GM19239 (cell line): ENCODE results near the gene FCN3.
A peak's percentile ranks its signal among the peaks of the same experiment; 100 is the strongest.
"Not testable (repeated sequence)": the region's sequence is repeated elsewhere in the genome, so short reads cannot be mapped to it uniquely, and the experiment has no call there.

Experiments
- DNase-seq: peaks from one replicate; pipeline ENCODE4 v3.0.0; 2011; ENCODE audit warnings: low spot score; ENCODE audit not compliant: insufficient read length
- FAIRE-seq: peaks from 2 replicates; lab custom pipeline; 2011; peaks lifted over from hg19 to GRCh38; lab: Jason Lieb, UNC

FCN3 gene

DNA sequence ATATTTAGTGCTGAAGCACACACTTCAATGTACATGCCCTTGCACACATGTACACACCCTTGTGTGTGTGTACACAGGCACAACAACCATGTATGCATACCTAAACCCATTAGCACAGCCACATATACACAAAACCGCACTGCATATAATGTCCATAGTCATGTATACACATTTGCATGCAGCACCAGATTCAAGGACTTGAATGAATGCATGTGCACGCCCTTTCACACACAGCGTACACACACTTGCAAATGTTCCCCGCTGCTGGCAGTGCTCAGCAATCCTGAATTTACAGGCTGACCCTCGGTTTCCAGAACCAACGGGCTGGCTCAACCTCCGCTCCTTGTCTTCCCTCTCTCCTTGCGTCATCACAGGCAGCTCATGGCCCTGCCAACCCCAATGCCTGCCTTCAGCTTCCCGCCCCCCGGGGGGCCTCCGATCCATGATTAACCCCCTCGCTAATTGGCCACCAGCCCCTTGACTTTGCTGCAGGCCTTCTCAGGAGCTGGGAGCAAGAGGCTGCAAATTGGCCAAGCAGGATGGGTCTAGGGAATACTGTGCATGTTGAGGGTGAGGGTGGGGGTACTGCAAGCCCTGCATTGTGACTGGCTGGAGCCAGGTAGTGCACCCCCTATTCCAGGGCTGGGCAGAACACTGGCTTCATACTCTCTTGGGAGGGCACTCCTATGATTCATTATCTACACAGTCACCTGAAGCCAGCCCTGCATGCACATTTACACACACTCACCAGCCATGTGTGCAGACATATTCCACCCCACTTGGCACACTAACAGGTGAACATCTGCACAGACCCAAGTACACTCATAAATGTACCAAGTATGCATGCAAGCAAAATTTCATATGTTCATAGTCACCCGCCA lies 25.7 kb upstream of the FCN3 start:
- no peak for DNase-seq
- no peak for FAIRE-seq

DNA sequence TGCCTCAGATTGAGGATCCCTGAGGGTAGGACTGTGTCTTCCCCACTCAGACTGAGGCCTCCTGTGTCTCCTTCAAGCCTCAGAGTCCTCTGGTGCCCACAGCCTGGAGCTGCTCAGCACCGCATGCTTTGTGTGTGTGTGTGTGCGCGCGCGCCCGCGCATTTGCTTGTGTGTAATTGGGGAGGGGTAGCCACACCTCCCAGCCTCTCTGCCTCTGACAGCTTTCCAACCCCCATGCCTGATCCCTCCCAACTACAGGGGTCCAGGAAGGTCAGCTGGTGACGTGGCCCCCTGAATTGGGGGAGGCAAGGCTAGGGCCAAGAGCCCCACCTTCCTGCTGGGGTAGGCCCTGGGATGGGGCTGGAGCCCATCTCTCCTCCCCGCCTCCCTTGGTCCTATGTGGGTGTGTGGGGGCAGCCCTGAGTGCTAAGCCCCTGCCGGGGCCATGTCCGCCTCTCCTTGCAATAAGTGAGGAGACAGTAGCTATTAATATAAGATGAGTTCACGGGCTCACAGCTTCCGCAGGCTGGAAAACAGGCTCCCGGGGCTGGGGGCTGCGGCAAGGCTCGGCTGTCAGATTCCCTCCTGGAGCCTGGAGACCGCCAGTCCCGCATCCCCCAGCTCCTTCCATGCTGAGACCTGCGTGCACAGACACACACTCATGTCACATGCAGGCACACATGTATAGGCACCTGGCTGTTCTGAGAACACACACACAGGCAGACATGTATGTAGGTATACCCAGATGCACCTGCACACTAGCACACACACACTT lies 24.8 kb upstream of the FCN3 start:
- FAIRE-seq (no peak), DNase-seq (no peak)

DNA sequence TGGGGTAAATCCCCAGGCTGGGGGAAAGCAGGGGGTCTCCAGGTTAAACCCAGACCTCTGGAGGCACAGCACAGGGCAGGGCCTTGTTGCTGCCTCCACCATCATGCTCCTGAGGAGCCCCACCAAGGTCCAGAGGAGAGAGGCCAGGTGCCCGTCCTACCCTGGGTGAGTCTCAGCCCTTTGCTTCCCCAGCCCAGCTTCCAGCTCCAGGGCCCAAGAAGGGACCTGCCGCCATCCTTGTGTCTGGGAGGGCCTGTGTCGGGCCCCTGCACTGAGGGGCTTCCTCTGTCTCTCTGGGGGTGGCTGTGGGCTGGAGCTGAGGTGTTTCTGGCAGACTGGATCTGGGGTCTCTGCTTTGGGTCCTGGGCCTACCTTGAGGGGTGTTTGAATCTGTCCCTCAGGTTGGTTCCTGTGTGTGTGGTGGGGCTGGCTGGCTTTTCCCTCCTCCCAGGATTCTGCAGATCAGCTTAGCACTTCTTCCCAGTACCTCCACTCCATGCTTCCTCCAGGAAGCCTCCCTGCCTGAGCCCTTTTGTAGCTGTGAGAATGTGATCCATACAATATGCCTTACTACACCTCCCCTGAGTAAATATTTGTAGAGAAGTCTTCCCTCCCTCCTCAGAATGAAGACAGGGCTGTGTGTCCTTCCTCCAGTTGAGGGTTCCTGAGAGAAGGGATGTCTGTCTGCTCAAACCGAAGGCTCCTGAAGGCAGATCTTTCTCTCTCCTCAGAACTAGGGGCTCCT lies 24.0 kb upstream of the FCN3 start:
- no peak for DNase-seq
- FAIRE-seq = no peak

- no peak for DNase-seq
- no peak for FAIRE-seq
Observed at GRCh38 chr1:27397749-27398148, 23.1 kb upstream of the FCN3 start.

DNA sequence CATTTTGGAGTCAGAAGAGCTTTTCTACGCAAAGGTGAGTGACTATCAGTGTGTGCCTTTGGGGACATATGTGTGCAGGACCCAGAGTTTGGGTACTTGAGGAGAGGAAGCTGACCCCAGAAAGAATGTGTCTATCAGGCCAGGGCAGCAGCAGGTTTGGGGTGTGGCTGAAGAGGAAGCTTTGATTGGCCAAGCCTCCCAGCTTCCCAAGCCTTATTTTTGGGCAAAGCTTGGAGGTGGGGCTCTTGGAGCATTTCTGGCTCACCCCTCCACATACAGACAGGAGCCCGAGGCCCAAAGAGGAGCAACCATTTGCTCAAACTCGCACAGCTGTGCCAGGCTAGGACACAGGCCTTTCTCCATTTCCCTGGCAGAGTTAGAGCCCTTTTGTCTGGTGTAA lies 22.5 kb upstream of the FCN3 start:
- DNase-seq (no peak), FAIRE-seq (no peak)

DNA sequence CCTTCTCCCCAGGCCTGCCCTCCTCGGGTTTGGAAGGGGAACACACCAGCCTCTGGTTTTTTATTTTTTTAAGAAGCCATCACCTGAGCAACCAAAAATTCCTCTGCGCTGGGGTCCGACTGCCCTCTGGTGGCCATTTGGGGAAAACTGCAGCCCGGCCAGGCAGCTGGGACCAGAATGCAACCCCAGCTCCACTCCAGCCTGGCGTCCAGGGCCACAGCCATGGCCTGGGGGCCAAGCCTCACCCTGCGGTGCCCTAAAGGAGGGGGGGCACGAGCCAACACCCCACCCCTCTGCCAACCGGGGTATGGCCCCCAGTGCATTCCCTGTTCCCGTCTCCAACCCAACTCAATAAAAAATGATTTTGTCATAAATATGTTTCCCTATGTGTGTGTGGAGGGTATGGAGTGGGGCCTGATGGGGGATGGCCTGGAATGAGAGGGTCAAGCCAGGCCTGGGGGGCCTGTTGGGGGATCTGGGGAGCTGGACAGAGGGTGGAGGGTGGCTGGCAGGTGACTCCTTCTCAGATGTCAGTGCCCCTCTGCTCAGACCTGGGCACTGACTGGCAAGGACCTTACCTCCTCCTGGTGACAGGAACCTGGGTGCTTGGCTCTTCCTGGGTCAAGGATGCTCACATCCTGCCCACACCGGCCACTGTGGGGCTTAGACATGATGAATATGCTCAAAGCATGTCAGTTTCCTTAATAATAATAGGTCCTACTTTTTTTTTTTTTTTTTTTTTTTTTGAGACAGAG lies 21.0 kb upstream of the FCN3 start:
- FAIRE-seq = peak; percentile 73
- peak; percentile 90 for DNase-seq

DNA sequence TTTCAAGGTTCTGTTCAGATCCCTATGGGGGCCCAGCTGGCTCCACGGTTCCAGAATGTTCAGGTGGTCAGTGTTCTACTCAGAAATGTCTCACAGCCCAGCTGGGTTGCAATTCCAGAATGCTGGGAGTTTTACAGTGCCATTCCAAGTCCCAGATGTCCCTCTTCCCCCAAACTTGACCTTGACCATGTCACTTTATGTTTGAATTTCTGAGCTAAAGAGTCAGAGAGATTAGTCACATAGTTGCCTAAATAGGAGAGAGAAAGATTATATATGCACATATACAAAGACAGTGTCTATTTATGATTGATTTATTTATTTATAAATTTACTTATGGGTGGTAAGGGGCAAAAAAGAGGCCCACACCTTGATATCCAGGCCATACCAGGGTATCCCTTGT lies 20.3 kb upstream of the FCN3 start:
- FAIRE-seq = no peak
- no peak for DNase-seq

DNA sequence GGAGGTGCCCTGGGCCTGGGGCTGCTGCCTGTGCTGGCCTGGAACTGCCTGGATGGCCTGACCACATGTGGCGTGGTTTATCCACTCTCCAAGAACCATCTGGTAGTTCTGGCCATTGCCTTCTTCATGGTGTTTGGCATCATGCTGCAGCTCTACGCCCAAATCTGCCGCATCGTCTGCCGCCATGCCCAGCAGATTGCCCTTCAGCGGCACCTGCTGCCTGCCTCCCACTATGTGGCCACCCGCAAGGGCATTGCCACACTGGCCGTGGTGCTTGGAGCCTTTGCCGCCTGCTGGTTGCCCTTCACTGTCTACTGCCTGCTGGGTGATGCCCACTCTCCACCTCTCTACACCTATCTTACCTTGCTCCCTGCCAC lies 19.6 kb upstream of the FCN3 start:
- no peak for FAIRE-seq
- DNase-seq = no peak

DNA sequence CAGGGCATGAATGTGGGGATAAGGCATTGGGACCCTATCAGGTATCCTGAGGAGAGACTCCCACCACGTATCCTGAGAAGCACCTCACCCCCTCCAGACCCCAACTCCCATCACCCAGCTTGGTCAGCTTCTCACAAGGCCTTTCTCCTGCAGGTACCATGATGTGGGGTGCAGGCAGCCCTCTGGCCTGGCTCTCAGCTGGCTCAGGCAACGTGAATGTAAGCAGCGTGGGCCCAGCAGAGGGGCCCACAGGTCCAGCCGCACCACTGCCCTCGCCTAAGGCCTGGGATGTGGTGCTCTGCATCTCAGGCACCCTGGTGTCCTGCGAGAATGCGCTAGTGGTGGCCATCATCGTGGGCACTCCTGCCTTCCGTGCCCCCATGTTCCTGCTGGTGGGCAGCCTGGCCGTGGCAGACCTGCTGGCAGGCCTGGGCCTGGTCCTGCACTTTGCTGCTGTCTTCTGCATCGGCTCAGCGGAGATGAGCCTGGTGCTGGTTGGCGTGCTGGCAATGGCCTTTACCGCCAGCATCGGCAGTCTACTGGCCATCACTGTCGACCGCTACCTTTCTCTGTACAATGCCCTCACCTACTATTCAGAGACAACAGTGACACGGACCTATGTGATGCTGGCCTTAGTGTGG lies 19.1 kb upstream of the FCN3 start:
- FAIRE-seq = no peak
- DNase-seq = no peak

DNA sequence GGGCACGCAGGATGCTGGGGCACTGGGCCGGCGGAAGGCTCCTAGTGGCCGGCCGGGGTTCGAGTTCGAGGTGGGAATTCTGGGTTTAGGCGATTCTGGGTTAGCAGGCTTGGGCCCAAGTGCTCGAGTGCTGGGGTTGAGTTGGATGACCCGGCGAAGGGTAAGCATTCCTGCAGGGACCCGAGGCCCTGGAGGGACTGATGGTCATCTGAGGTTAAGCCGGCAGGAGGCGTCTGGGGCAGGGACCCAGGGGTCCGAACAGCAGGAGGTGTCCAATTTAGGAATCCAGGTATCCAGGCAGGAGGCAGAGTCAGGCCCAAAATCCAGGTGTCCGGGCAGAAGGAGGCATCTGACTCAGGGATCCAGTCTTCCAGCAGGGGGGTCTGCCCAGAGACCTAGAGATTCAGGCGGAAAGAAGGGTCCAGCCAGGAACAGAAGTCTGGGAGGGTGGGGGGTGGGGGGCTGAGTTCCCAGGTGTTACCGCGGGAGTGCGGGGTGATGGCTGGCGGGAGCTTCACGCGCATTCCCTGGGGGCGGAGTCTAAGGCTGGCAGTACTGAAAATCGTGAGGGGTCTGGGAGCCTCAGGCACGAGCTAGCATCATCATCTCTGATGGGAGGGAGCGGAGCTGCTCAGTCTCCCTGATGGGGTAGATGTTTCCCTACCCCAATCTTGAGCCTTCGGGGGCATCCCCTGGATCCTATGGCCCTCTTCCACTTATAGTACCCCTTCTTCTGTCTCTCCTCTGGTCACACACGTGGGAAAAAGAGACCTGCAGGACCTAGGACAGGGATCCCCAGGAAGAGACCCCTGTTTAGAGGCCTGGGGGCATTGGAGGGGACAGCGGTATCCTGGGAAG lies 18.4 kb upstream of the FCN3 start:
- DNase-seq (no peak), FAIRE-seq (no peak)

DNA sequence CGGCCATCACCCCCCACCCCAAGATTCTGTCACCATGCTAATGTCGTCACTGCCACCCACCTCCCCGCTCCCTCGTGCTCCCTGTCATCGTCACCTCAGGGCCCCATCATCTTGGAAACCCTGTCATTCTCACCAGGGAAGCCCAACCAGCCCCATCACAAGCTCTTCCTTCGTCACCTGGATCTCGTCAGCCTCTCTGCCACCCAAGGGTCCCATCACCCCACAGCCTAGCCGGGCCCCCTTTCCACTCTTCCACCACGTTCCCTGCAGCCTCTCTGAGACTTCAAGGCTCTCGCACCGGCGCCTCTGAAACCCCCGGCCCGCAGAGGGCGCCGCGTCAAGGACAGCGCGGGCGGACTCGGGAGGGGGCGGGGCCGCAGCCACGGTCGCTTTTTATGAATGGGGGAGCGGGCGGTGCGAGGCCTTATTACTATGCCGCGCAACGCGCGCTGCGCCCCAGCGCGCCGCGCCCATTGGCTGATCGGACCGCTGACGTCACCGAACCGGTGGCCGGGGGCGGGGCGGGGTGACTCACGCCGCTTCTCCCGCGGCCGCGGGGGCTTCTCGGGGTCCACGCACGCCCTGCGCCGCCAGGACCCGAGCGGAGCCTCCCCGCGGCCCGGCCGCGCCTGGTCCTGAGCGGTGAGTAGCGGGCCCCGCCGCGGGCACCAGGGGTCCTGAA lies 17.6 kb upstream of the FCN3 start, which contains the start of gene GPR3:
Gene GPR3 (plus strand): TSS at position 527 of the 682 bp plus-strand sequence. CDS start 1,177 bp downstream, outside the sequence.
- DNase-seq (peak; percentile 93), FAIRE-seq (peak; percentile 85)

DNA sequence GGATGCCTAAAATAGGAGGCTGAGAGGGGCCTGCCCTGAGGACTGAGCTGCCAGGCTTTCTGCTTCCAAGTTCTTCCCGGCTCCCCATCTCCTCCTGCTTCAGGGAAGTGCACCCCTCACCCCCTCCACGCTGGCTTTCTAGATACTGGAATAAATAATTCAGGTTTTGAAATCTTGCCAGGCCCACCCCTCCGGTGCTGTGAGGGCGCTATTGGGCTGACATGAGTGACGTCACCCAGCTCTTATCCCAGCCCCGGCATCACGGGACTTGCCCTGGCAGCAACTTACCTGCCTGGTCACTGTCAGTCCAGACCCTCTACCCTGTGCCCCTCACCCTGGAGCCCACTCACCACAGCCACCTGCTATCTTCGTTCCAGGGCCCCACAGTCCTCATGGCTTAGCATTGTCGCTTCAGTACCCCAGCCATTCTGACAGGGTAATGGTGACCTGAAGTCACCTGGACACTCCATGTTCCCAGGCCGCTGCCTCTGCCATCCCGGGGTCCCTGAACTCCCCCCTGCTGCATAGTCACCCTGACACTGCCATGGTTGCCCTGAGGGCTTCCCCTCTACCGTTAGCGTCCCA lies 17.0 kb upstream of the FCN3 start:
- DNase-seq = no peak
- no peak for FAIRE-seq

DNA sequence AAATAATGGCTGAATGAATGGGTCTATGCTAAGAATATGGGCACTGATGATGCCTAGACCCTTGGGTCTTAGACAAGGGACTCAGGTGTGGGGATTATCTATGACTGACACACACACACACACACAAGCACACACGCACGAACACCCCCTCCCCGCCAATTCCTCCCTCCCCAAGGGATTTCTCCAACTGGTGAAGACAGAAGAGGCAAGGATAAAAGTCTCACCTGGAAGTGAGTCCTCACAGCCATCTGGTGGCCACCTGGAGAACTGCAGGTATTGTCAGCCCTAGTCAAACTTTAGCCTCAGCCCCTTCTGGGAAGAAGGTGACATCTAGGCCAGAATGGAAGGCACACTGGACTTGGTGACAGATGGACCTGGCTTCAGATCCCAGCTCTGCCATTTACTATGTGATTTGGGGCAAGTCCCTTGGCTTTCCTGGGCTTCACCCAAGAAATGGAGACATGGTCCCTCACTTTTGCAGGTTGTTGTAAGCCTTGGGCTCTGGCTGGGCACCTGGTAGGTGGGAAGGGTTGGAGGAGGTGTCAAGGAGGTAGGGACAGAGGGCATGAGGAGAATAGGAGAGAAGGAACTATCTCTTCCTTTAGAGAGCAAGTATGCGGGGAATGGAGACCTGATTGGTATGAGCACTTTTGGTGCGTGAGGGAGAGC lies 13.8 kb upstream of the FCN3 start:
- FAIRE-seq (peak; percentile 96), DNase-seq (peak; percentile 77)

GRCh38 chr1:27384797-27385196 lies 10.2 kb upstream of the FCN3 start:
- FAIRE-seq = not testable (repeated sequence)

GRCh38 chr1:27383661-27384060 lies 9.0 kb upstream of the FCN3 start:
- no peak for FAIRE-seq
- DNase-seq = no peak

More at GRCh38 chr1:27384797-27385196, 10.2 kb upstream of the FCN3 start:
- DNase-seq = not testable (repeated sequence)

- DNase-seq (no peak), FAIRE-seq (no peak)
Observed at GRCh38 chr1:27383039-27383605, 8.5 kb upstream of the FCN3 start, which contains the start of gene CD164L2. Gene CD164L2, minus strand, starts transcription at chr1:27383333. Its CDS starts 94 bp downstream, at chr1:27383239.
